HG03565 (cell line): Measurements from ENCODE around the gene ZMYND8.
"Not testable (repeated sequence)": the region's sequence is repeated elsewhere in the genome, so short reads cannot be mapped to it uniquely, and the experiment has no call there.

Experiments
- ATAC-seq: cut with Tn5 transposase; IDR thresholded peaks from one replicate; pipeline ENCODE4 v1.9.1; 2021; ENCODE audit warnings: mild to moderate bottlenecking, moderate library complexity; ENCODE audit not compliant: unreplicated experiment

The ZMYND8 gene

GRCh38 chr20:47211036-47211435 is 145.5 kb downstream of the ZMYND8 start:
- ATAC-seq = no peak

- ATAC-seq = no peak
These were observed 146.0 kb downstream of the ZMYND8 start for GRCh38 chr20:47210470-47210869.

GRCh38 chr20:47209982-47210381 is 146.5 kb downstream of the ZMYND8 start:
- ATAC-seq = no peak

GRCh38 chr20:47208534-47209174 is 147.8 kb downstream of the ZMYND8 start:
- ATAC-seq = no peak

- ATAC-seq = no peak
These were observed 149.4 kb downstream of the ZMYND8 start for GRCh38 chr20:47206962-47207641.

- ATAC-seq = not testable (repeated sequence)
These were observed 149.9 kb downstream of the ZMYND8 start for GRCh38 chr20:47206552-47206951.

GRCh38 chr20:47205577-47206123 is 150.8 kb downstream of the ZMYND8 start:
- ATAC-seq = no peak

- ATAC-seq = not testable (repeated sequence)
These were observed 151.7 kb downstream of the ZMYND8 start for GRCh38 chr20:47204850-47205122.

- ATAC-seq = no peak
These were observed 152.3 kb downstream of the ZMYND8 start for GRCh38 chr20:47204008-47204849.

- no peak for ATAC-seq
These were observed 153.5 kb downstream of the ZMYND8 start for GRCh38 chr20:47202733-47203667.

GRCh38 chr20:47201074-47201730 is 155.3 kb downstream of the ZMYND8 start:
- ATAC-seq = no peak

- no peak for ATAC-seq
These were observed 157.4 kb downstream of the ZMYND8 start for GRCh38 chr20:47198996-47199552.

GRCh38 chr20:47198254-47198671 is 158.2 kb downstream of the ZMYND8 start:
- no peak for ATAC-seq

- no peak for ATAC-seq
These were observed 160.1 kb downstream of the ZMYND8 start for GRCh38 chr20:47196091-47197081.

GRCh38 chr20:47195573-47195972 is 160.9 kb downstream of the ZMYND8 start:
- ATAC-seq = no peak

- no peak for ATAC-seq
These were observed 164.5 kb downstream of the ZMYND8 start for GRCh38 chr20:47191956-47192355.

- no peak for ATAC-seq
These were observed 165.3 kb downstream of the ZMYND8 start for GRCh38 chr20:47191074-47191673.

- ATAC-seq = no peak
These were observed 167.4 kb downstream of the ZMYND8 start for GRCh38 chr20:47189060-47189459.
